HEK293 (cell line): ENCODE data around the gene ATRAID.
A peak's percentile ranks its signal among the peaks of the same experiment; 100 is the strongest.

Source experiments
- CTCF ChIA-PET: fragments of 350-600 bp; formaldehyde crosslinking; extraction: SDS; loops from one replicate; lab custom pipeline; 2021; ENCODE audit warnings: antibody characterized with exemption; lab: Yijun Ruan, JAX
- POLR2A ChIA-PET: fragments of 300-600 bp; formaldehyde crosslinking; extraction: SDS; loops from one replicate; lab custom pipeline; 2020; ENCODE audit warnings: antibody characterized with exemption, inconsistent platforms; lab: Yijun Ruan, JAX
- H3K27ac ChIP-seq: fragments of 200-500 bp; sonication (Bioruptor generic); 2 replicates; pipeline ENCODE4 v1.5.1; 2014; ENCODE audit warnings: low read depth, low read length, control low read depth, inconsistent platforms; ENCODE audit errors: extremely low read depth
- H3K36me3 ChIP-seq, 2 experiments: fragments of 200-500 bp in 1 of 2; sonication (Bioruptor generic) in 1 of 2; 1 replicate in 1 of 2; 2 replicates in 1 of 2; pipeline ENCODE4 v1.5.1; 2014 to 2017; ENCODE audit warnings: inconsistent platforms in 2 of 2, low read length in 2 of 2; ENCODE audit not compliant: control insufficient read depth in 2 of 2, insufficient read depth in 1 of 2
- H3K4me1 ChIP-seq: fragments of 200-500 bp; sonication (Bioruptor generic); 2 replicates; pipeline ENCODE4 v1.5.1; 2014; ENCODE audit warnings: mild to moderate bottlenecking, low read length, inconsistent platforms; ENCODE audit not compliant: control insufficient read depth, insufficient read depth
- H3K4me3 ChIP-seq: 2 replicates; pipeline ENCODE4 v1.5.1; 2011; ENCODE audit warnings: low read depth, mild to moderate bottlenecking, control low read depth, low read length, moderate library complexity
- H3K9me3 ChIP-seq: fragments of 200-500 bp; sonication (Bioruptor generic); 2 replicates; pipeline ENCODE4 v1.5.1; 2014; ENCODE audit warnings: low read depth, low read length, inconsistent platforms; ENCODE audit not compliant: control insufficient read depth, insufficient read depth
- KLF1 ChIP-seq: fragments of 450-650 bp; formaldehyde crosslinking; IDR thresholded peaks from 2 replicates; pipeline ENCODE4 v1.5.1; 2016; ENCODE audit warnings: missing biosample characterization, missing genetic modification characterization
- ZBTB11 ChIP-seq: fragments of 450-650 bp; formaldehyde crosslinking; conservative IDR thresholded peaks from 2 replicates; pipeline ENCODE4 v1.5.1; 2016; ENCODE audit warnings: low read depth, missing biosample characterization, missing genetic modification characterization
- ZBTB49 ChIP-seq: fragments of 450-650 bp; formaldehyde crosslinking; IDR thresholded peaks from 2 replicates; pipeline ENCODE4 v1.5.1; 2016; ENCODE audit warnings: missing biosample characterization, missing genetic modification characterization, low read depth
- ZFHX2 ChIP-seq: fragments of 450-650 bp; formaldehyde crosslinking; conservative IDR thresholded peaks from 2 replicates; pipeline ENCODE4 v1.5.1; 2016; ENCODE audit warnings: missing biosample characterization, missing genetic modification characterization
- ZNF211 ChIP-seq: fragments of 450-650 bp; formaldehyde crosslinking; IDR thresholded peaks from 2 replicates; pipeline ENCODE4 v1.5.1; 2016; ENCODE audit warnings: low read depth, missing biosample characterization, missing genetic modification characterization
- ZNF335 ChIP-seq: fragments of 450-650 bp; formaldehyde crosslinking; conservative IDR thresholded peaks from 2 replicates; pipeline ENCODE4 v1.5.1; 2016; ENCODE audit warnings: missing biosample characterization, missing genetic modification characterization
- ZNF561 ChIP-seq: fragments of 450-650 bp; IDR thresholded peaks from 2 replicates; pipeline ENCODE4 v1.5.1; 2018; ENCODE audit warnings: missing biosample characterization, missing genetic modification characterization, borderline replicate concordance
- ZNF777 ChIP-seq: fragments of 450-650 bp; formaldehyde crosslinking; IDR thresholded peaks from 2 replicates; pipeline ENCODE4 v1.5.1; 2017; ENCODE audit warnings: missing biosample characterization, missing genetic modification characterization, borderline replicate concordance
- ZNF830 ChIP-seq: fragments of 450-650 bp; IDR thresholded peaks from 2 replicates; pipeline ENCODE4 v1.5.0; 2018; ENCODE audit warnings: missing biosample characterization, missing genetic modification characterization, low read depth, mild to moderate bottlenecking, moderate library complexity
- ZSCAN30 ChIP-seq: fragments of 450-650 bp; IDR thresholded peaks from 2 replicates; pipeline ENCODE4 v1.5.1; 2018; ENCODE audit warnings: missing biosample characterization, mild to moderate bottlenecking, missing genetic modification characterization, moderate library complexity
- TF ChIP-seq, protein P1 (sequence below): fragments of 450-650 bp; formaldehyde crosslinking; IDR thresholded peaks from 2 replicates; pipeline ENCODE4 v1.5.1; 2016; ENCODE audit warnings: missing biosample characterization, missing genetic modification characterization
- TF ChIP-seq, protein P2 (sequence below): fragments of 450-650 bp; formaldehyde crosslinking; IDR thresholded peaks from 2 replicates; pipeline ENCODE4 v1.5.1; 2017; ENCODE audit warnings: missing biosample characterization, missing genetic modification characterization

ATRAID gene

DNA sequence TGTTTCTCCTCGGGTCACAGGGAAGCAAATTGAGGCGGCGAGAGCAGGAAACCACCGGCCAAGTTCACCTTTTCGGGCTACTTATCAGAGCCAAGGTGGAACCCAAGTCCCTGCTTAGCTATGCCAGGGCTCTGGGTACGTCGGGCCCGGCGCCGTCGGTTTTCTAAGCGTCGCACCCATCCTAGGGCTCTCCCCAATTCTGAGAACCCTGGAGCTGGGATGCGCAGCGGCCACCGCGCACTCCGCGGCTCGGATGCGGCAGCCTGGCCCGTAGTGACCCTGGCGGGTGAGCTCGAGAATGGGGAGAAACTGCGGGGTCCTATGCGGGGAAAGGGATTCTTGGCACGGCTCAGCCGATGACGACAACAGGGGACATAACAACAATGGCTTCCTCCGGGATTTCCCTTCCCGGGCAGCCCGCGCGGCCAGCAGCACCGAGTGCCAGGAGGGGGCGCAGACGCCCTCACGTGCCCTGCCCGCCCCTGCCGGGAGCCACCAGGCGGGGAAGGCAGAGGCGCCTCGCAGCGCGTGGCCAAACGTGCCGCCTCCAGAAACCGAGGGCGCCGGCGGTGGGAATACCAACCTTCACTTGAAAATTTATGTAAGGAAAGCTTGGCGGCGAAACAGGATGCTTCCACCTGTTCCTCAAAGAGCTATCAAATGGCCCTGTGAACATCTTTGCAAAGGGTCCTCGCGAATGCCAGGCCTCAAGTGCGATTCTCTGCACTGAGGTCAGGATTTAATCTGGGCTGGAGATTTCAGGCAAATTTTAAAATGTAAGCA is 53.1 kb downstream of the ATRAID start (continued):
- TF ChIP-seq ZBTB11 (tag by site-specific recombination) = peak; percentile 25; the same call in 1 of the 2 replicates
- TF ChIP-seq KLF1 (tag by site-specific recombination) = peak; percentile 49; the same call in 1 of the 2 replicates
- no peak for TF ChIP-seq ZBTB49
- peak; percentile 95 for TF ChIP-seq ZNF561 (tag by site-specific recombination)
- peak; percentile 93 for TF ChIP-seq ZFHX2 (tag by site-specific recombination)
- no peak for TF ChIP-seq ZNF830 (tag by site-specific recombination)
- TF ChIP-seq, protein P1, sequence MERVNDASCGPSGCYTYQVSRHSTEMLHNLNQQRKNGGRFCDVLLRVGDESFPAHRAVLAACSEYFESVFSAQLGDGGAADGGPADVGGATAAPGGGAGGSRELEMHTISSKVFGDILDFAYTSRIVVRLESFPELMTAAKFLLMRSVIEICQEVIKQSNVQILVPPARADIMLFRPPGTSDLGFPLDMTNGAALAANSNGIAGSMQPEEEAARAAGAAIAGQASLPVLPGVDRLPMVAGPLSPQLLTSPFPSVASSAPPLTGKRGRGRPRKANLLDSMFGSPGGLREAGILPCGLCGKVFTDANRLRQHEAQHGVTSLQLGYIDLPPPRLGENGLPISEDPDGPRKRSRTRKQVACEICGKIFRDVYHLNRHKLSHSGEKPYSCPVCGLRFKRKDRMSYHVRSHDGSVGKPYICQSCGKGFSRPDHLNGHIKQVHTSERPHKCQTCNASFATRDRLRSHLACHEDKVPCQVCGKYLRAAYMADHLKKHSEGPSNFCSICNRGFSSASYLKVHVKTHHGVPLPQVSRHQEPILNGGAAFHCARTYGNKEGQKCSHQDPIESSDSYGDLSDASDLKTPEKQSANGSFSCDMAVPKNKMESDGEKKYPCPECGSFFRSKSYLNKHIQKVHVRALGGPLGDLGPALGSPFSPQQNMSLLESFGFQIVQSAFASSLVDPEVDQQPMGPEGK (tag by site-specific recombination) = peak; percentile 77
- TF ChIP-seq, protein P2, sequence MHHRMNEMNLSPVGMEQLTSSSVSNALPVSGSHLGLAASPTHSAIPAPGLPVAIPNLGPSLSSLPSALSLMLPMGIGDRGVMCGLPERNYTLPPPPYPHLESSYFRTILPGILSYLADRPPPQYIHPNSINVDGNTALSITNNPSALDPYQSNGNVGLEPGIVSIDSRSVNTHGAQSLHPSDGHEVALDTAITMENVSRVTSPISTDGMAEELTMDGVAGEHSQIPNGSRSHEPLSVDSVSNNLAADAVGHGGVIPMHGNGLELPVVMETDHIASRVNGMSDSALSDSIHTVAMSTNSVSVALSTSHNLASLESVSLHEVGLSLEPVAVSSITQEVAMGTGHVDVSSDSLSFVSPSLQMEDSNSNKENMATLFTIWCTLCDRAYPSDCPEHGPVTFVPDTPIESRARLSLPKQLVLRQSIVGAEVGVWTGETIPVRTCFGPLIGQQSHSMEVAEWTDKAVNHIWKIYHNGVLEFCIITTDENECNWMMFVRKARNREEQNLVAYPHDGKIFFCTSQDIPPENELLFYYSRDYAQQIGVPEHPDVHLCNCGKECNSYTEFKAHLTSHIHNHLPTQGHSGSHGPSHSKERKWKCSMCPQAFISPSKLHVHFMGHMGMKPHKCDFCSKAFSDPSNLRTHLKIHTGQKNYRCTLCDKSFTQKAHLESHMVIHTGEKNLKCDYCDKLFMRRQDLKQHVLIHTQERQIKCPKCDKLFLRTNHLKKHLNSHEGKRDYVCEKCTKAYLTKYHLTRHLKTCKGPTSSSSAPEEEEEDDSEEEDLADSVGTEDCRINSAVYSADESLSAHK (tag by site-specific recombination) = no peak
- TF ChIP-seq ZNF777 = peak; percentile 95
- TF ChIP-seq ZSCAN30 (tag by site-specific recombination) = peak; percentile 90; the same call in 1 of the 2 replicates

GRCh38 chr2:27265536-27265870 is 53.7 kb downstream of the ATRAID start:
- ChIA-PET POLR2A (interaction anchor here (1.0 kb wide), 1 partner anchor 15 kb away, joined by 3 read pairs; no protein-coding TSS in a partner anchor), CTCF (interaction anchor here (0.6 to 6.2 kb wide), 18 partner anchors 8 to 668 kb away, joined by 3 to 96 read pairs (median 5); partner anchors contain the start of gene TRIM54)
- no peak for TF ChIP-seq ZNF211 (tag by site-specific recombination)
- TF ChIP-seq ZNF335 (tag by site-specific recombination) = peak; percentile 38; the same call in 1 of the 2 replicates
- no peaks in the 10 kb centered on the region for H3K9me3 ChIP-seq
- H3K4me3 ChIP-seq = no peak overlapping the region
- no peaks in the 10 kb centered on the region for H3K36me3 ChIP-seq
- H3K4me1 ChIP-seq = peaks cover 9% of the 10 kb centered on the region
- H3K27ac ChIP-seq = no peak overlapping the region
